NCI-H526 (cell line): ENCODE measurements around the gene ANLN.
"Not testable (repeated sequence)": the region's sequence is repeated elsewhere in the genome, so short reads cannot be mapped to it uniquely, and the experiment has no call there.

ENCODE experiments used
- DNase-seq, 2 experiments: peaks; one replicate each; lab custom pipeline; 2025; lab: John Stamatoyannopoulos, UW

Gene ANLN

GRCh38 chr7:36379831-36380504, 9.7 kb upstream of the ANLN start:
- DNase-seq: peak; percentile 55 to 71

- no peak for DNase-seq
Observed at GRCh38 chr7:36381056-36381455, 8.6 kb upstream of the ANLN start.

GRCh38 chr7:36383284-36383683, 6.4 kb upstream of the ANLN start:
- DNase-seq: not testable (repeated sequence)

GRCh38 chr7:36385646-36386045, 4.0 kb upstream of the ANLN start:
- DNase-seq: not testable (repeated sequence)

DNA sequence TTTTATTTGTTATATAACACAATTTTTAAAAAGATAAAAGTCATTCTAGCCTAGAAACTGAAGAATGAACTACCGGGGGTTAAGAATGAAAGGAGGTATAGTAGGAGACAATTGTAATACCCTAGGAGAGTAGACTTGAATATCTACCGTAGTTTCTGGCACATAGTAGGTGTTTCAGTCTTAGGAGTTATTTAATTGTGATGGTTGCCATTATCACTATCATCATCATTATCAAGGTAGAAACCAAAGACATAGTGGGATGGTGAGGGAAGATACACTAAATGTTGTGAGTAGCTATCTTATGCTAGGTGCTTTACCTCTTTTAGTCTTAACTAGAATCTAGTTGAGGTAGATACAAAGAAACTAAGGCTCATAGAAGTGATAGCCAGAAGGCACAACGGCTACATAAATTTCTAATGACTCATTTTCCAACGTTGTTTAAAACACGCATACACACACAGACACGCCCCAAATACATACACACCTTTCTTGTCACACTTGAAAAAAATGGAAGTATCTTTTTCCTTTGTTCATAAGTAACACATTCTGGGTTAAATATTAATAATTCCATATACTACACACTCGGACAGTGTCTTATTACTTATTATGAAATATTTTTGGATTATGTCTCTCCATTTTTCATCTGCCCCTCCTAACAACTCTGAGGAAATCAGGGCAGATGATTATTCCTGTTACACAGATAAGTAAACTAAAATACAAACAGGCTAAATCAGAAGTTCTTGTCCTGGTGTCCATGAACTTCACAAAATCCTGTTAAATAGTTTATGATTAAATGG, 2.0 kb upstream of the ANLN start:
- peak in 1 of 2 experiments; percentile 38 for DNase-seq

DNA sequence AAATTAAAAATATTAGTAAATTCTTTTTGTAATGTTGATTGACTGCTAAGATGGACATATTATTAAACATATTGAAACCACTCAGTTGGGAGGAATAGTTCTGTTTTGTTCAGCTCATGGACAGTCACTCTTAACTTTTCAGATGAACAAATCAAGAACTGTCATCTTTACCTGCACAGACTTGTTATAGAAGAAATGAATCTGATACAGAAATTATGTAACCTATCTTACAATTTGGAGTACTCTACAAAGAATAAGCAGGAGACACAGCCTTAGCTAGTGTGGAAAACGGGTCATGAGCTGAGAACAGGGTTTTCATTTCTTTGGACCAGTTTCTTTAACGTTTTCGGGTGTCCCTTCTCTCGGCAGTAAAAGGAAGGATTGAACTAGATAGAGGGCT, 1.2 kb upstream of the ANLN start:
- DNase-seq: no peak

DNA sequence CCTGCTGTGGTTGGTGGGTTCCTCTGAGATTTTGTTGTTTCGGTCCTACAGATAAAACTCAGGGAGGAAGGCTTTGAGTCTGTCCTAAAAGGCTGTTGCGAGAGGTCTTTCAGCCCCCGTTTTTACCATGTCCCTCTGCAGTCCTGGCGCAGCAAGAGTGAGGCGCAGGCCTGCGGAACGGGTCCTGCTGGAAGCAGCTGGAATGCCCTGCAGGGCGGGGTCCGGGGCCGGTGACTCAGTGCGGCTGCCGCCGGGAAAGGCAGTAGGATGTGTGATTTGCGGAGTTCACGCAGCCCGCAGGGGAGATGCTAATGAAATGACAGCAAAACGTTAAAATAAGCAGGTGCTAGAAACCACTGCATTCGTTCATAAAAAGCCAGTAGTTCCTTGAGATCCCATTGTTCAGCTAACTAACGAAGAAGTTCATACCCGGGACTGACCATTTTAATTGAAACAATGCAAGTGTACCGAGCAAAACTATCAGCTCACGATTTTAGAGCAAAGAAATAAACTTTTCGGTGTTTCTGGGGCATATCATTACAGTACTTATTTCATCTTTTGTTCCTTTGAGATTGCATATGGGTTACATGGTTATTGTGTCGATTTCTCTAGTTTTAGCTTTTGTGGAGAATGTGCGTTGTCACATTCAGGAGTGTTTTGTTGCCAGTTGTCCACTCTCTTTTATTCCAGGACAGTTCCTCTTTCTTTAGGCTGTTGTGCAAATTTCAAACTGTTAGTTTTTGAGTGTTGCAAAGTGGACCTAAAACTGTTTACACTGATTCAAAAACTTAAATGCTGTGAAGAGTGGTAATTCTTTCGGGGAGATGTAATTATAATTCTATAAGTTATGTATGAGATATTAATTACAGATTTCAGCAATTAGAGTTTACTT, 783 bp downstream of the ANLN start:
- DNase-seq: peak; percentile 63 to 85

- peak; percentile 56 to 67 for DNase-seq
Observed at GRCh38 chr7:36391436-36392198, 2.0 kb downstream of the ANLN start.

GRCh38 chr7:36393826-36394225, 4.2 kb downstream of the ANLN start:
- DNase-seq: no peak

GRCh38 chr7:36395171-36395894, 5.7 kb downstream of the ANLN start:
- no peak for DNase-seq

DNA sequence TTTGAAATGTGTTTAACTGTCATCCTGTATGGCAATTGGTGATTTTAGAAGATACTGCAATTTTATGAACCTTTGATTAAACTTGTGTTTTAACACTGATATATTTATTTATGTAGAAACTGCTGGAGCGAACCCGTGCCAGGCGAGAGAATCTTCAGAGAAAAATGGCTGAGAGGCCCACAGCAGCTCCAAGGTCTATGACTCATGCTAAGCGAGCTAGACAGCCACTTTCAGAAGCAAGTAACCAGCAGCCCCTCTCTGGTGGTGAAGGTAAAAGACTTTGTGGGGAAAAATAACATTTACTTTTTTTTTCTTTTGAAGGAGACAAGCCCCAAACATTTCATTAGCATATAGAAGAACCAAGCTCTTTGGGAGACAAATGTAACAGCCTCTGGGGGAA, 6.5 kb downstream of the ANLN start:
- no peak for DNase-seq

DNA sequence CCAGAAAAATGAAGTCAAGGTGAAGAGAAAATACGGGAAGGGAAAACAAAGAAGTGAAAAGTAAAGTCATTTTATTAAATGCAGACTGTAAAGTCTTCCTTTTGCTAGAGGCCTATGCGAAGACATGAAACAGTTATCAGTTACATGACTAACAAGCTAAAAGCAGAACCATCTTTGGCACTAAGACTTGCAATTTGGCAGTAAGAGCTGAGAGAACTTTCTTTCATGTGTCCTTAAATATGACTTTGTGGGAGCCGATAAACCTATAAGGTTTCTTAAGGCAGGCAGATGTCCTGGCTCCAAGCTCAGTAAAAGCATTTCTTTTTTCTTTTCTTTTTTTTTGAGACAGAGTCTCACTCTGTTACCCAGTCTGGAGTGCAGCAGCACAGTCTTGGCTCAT, 10.4 kb downstream of the ANLN start:
- no peak for DNase-seq

GRCh38 chr7:36400606-36401005, 10.9 kb downstream of the ANLN start:
- no peak for DNase-seq

GRCh38 chr7:36403452-36403851, 13.8 kb downstream of the ANLN start:
- DNase-seq: no peak

DNA sequence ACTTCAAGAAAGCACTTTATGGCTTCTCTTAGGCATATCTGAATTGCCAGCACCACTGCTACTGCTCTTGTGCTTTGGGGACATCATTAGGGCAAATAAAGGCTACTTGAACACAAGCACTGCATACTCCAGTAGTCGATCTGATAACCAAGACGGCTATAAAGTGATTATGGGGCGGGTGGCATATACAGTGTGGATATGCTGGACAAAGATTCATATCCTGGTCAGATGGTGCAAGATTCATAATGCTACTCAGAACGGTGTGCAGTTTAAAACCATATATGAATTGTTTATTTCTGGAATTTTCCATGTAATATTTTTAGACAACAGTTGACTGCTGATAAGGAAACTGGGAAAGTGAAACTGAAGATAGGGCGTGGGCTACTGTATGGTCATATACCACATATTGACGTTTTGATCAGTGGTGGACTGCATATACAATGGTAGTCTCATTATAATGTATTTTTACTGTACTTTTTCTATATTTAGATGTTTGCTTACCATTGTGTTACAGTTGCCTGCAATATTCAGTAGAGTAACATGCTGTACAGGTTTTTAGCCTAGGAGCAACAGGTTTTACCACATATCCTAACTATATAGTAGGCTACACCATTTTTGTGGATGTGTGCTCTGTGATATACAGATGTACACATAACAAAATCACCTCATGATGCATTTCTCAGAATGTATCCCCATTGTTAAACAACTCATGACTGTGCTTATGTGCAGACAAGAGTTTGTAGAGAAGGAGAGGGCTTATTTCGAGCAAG, 15.2 kb downstream of the ANLN start:
- DNase-seq: peak in 1 of 2 experiments; percentile 21

DNA sequence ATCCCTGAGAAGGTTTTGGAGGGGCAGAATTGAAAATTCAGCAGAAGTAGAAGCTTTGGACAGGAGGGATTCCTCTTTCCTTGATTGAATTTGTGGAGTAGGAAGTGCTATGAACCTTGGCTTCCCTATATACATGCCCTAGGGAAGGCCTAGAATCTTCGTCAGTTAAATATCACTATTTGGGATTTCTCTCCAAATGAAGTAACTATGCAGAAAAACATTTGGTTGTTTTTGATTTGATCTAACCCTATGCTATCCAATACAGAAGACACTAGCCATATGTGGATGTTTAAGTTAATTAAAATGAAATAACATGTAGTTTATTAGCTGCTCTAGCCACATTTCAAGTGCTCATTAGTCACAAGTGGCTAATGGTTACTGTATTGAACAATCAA, 15.7 kb downstream of the ANLN start:
- DNase-seq: no peak

DNA sequence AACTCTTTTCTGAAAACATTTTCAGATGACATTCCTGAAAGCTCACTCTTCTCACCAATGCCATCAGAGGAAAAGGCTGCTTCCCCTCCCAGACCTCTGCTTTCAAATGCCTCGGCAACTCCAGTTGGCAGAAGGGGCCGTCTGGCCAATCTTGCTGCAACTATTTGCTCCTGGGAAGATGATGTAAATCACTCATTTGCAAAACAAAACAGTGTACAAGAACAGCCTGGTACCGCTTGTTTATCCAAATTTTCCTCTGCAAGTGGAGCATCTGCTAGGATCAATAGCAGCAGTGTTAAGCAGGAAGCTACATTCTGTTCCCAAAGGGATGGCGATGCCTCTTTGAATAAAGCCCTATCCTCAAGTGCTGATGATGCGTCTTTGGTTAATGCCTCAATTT, 16.5 kb downstream of the ANLN start:
- DNase-seq: peak; percentile 97 to 98

DNA sequence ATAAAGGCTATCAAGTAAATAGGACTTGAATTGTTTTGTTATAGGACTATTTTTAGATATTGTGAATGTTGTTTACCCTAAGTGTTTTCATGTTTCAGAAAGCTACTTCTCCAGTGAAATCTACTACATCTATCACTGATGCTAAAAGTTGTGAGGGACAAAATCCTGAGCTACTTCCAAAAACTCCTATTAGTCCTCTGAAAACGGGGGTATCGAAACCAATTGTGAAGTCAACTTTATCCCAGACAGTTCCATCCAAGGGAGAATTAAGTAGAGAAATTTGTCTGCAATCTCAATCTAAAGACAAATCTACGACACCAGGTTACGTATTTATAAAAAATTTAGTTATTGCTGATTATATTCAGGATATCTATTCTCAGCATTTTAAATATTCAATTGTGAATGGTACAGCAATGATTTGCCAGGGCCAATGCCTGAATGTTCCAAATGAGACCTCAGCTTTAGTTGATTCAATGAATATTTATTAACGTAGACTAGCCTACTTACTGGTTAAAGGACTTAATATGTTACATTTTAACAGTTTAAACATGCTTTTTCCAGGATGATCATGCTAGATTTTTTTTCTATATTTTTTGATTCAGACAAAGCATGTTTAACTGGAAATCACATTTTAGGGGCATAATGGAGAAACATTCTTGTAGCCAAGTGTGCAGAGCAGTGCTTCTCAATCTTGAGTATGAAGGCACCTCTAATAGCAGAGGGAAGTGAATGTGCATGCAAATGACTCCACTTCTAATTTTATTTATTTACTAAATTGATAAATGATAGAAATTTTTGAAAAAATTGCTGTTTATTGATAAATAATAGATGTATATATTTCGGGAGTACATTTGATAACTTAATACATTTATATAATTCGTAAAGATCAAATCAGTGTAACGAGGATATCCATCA, 18.2 kb downstream of the ANLN start:
- no peak for DNase-seq

GRCh38 chr7:36408589-36408988, 18.9 kb downstream of the ANLN start:
- DNase-seq: peak; percentile 71 to 80
